Ovary (tissue), 9 donors: ENCODE measurements around the gene SMIM24. TPM values are rescaled to one million over a fixed set of nuclear protein-coding genes. Genes with fewer than 3 reads are reported as not detected.

Experiments used
- DNase-seq, 5 donors: peaks; one replicate each; pipeline ENCODE4 v3.0.0-alpha.2; 2019 to 2020
- H3K27ac ChIP-seq, 2 donors: fragments of 200-600 bp; one replicate each; pipeline versions ENCODE4 v1.5.1 to v1.8.0; 2019 to 2022
- H3K27me3 ChIP-seq: fragments of 200-600 bp; one replicate; pipeline ENCODE4 v1.8.0; 2022
- H3K36me3 ChIP-seq: fragments of 200-600 bp; sonication (generic); one replicate; pipeline ENCODE4 v1.5.1; 2019
- H3K4me1 ChIP-seq: one replicate; pipeline ENCODE4 v1.8.1; 2013; ENCODE audit warnings: mild to moderate bottlenecking, moderate library complexity; ENCODE audit not compliant: insufficient read depth
- H3K4me3 ChIP-seq: fragments of 200-600 bp; sonication (generic); one replicate; pipeline ENCODE4 v1.5.1; 2017
- H3K9me3 ChIP-seq, 2 donors: fragments of 200-600 bp in 1 of 2; sonication (generic) in 1 of 2; one replicate each; pipeline versions ENCODE4 v1.5.1 to v1.8.1; 2013 to 2019; ENCODE audit warnings: mild to moderate bottlenecking in 1 of 2, moderate library complexity in 1 of 2
- EP300 ChIP-seq: sonication (generic); formaldehyde crosslinking; IDR thresholded peaks from one replicate; pipeline ENCODE4 v1.6.1; 2017; ENCODE audit warnings: antibody characterized with exemption
- POLR2A ChIP-seq: fragments of 450-650 bp; IDR thresholded peaks from one replicate; pipeline ENCODE4 v1.6.1; 2017; ENCODE audit warnings: antibody characterized with exemption, mild to moderate bottlenecking, moderate library complexity
- WGBS, 3 donors: extraction: QIAGEN DNeasy Blood & Tissue Kit in 1 of 3; methylation state at CpG; one replicate each; pipeline versions ENCODE4 v1.1.5 to v1.1.7; 2013 to 2017; 5-methylcytosine and 5-hydroxymethylcytosine counted together
- intact Hi-C, 4 donors: fragments of 100-400 bp; cut with DNase I; formaldehyde crosslinking; loops; one replicate each; pipeline versions ENCODE4 v1.11.0 to v1.15.1; 2022 to 2023
- polyA plus RNA-seq, 2 donors: library from polyadenylated mRNA; stranded (reverse); fragments of 200-250 nt in 1 of 2; fragments of 350-450 nt in 1 of 2; fragmentation: Illumina TruSeq in 1 of 2; extraction: RNeasy Lipid Tissue Mini Kit (QIAGEN cat#74804) in 1 of 2; gene quantifications; one replicate each; pipeline ENCODE4 v1.2.3, GENCODE V29; 2013 to 2014
- total RNA-seq, 7 donors: library from RNA; depleted of rRNA in 2 of 7; stranded (reverse); fragments of >200 nt in 2 of 7; fragmentation: NEBNext Ultra II Directional in 3 of 7; extraction: Animal tissue kit (Norgen Biotek cat#: 25700) in 3 of 7; gene quantifications; one replicate each; pipeline versions ENCODE4 v1.1.0 to v1.2.4, GENCODE V29; 2016 to 2023
- TF ChIP-seq, protein P1 (sequence below), 3 donors: fragments of 450-650 bp in 2 of 3; fragments of 200-600 bp in 1 of 3; IDR thresholded peaks; one replicate each; pipeline versions ENCODE4 v1.5.1 to v1.8.0; 2016 to 2022; ENCODE audit warnings: antibody characterized with exemption in 3 of 3, mild to moderate bottlenecking in 1 of 3
- donor health status: DM: no; HTN: no; CAD: no; lungs with moderate emphysema.
- donor health status: DM: no; HTN: no; CAD: no.
- donor health status: Bipolar disorder and iron deficiency.
- donor health status: DM: yes; HTN: yes; CAD: no.
- donor health status: DM: no; HTN: no; CAD: no.
- donor health status: DM: yes; HTN: yes; CAD: no.

Gene SMIM24
- total and polyA plus RNA-seq, 9 donors: 0.10 to 2.6 (median 0.94) TPM; not detected in 3

GRCh38 chr19:3518659-3519058 is 38.3 kb upstream of the SMIM24 start:
- no peaks in the 10 kb centered on the region for H3K36me3 ChIP-seq
- H3K9me3 ChIP-seq: no peaks in the 10 kb centered on the region
- H3K4me1 ChIP-seq: peaks cover 5% of the 10 kb centered on the region
- TF ChIP-seq EP300 (no peak), POLR2A (no peak)
- TF ChIP-seq, protein P1, sequence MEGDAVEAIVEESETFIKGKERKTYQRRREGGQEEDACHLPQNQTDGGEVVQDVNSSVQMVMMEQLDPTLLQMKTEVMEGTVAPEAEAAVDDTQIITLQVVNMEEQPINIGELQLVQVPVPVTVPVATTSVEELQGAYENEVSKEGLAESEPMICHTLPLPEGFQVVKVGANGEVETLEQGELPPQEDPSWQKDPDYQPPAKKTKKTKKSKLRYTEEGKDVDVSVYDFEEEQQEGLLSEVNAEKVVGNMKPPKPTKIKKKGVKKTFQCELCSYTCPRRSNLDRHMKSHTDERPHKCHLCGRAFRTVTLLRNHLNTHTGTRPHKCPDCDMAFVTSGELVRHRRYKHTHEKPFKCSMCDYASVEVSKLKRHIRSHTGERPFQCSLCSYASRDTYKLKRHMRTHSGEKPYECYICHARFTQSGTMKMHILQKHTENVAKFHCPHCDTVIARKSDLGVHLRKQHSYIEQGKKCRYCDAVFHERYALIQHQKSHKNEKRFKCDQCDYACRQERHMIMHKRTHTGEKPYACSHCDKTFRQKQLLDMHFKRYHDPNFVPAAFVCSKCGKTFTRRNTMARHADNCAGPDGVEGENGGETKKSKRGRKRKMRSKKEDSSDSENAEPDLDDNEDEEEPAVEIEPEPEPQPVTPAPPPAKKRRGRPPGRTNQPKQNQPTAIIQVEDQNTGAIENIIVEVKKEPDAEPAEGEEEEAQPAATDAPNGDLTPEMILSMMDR (IDR thresholded peaks at IDR 0.05): no peak
- intact Hi-C loops: no loop called here
- DNase-seq: no peak
- 69 to 78% (median 73%) methylated on average over 2 of the region's 2 CpGs for WGBS, 3 donors
- no peak overlapping the region for H3K27ac ChIP-seq
- no peak overlapping the region for H3K4me3 ChIP-seq
- no peaks in the 10 kb centered on the region for H3K27me3 ChIP-seq

- intact Hi-C loops: no loop called here
- TF ChIP-seq, protein P1 (IDR thresholded peaks at IDR 0.05): no peak
- TF ChIP-seq EP300 (no peak), POLR2A (no peak)
- H3K36me3 ChIP-seq: no peaks in the 10 kb centered on the region
- peaks cover 5% of the 10 kb centered on the region for H3K4me1 ChIP-seq
- H3K27me3 ChIP-seq: no peaks in the 10 kb centered on the region
- WGBS, 3 donors: 83 to 87% (median 87%) methylated on average over 10 of the region's 10 CpGs
- no peak for DNase-seq
- no peak overlapping the region for H3K27ac ChIP-seq
- no peak overlapping the region for H3K4me3 ChIP-seq
- no peaks in the 10 kb centered on the region for H3K9me3 ChIP-seq
Observed at GRCh38 chr19:3518255-3518654, 37.9 kb upstream of the SMIM24 start.

DNA sequence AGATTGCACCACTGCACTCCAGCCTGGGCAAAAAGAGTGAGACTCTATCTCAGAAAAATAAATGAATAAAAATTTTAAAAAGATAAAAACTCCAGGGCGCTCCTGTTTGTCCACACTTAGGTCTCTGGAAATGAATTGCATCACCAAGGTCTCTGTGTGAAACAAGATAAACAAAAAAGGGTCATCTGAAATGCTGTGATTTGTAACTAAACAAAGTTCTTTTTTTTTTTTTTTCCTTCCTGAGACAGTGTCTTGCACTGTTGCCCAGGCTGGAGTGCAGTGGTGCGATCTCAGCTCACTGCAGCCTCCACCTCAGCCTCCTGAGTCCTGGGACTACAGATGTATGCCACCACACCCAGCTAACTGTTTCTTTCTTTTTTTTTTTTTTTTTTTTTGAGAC is 37.3 kb upstream of the SMIM24 start:
- Histone ChIP-seq H3K9me3 (no peaks in the 10 kb centered on the region), H3K4me1 (peaks cover 7% of the 10 kb centered on the region), H3K27ac (no peak overlapping the region), H3K4me3 (no peak overlapping the region), H3K36me3 (no peaks in the 10 kb centered on the region), H3K27me3 (no peaks in the 10 kb centered on the region)
- DNase-seq: no peak
- 91 to 97% (median 95%) methylated on average over 2 of the region's 2 CpGs for WGBS, 3 donors
- intact Hi-C loops: no loop called here
- TF ChIP-seq POLR2A: no peak
- TF ChIP-seq, protein P1 (IDR thresholded peaks at IDR 0.05): no peak
- TF ChIP-seq EP300: no peak

- intact Hi-C loops: no loop called here
- Histone ChIP-seq H3K27me3 (no peaks in the 10 kb centered on the region), H3K36me3 (no peaks in the 10 kb centered on the region), H3K9me3 (no peaks in the 10 kb centered on the region), H3K27ac (no peak overlapping the region), H3K4me1 (peaks cover 7% of the 10 kb centered on the region), H3K4me3 (no peak overlapping the region)
- DNase-seq: peak in 1 of 5 donors; percentile 30
- no peak for TF ChIP-seq POLR2A
- no peak for TF ChIP-seq EP300
- TF ChIP-seq, protein P1 (IDR thresholded peaks at IDR 0.05): no peak
- 50 to 70% (median 52%) methylated on average over 8 to 15 of the region's 15 CpGs for WGBS, 3 donors
Observed at GRCh38 chr19:3516675-3517207, 36.4 kb upstream of the SMIM24 start.
